Osteocyte (in vitro differentiated cells): ENCODE results near the gene LATS1. TPM values are rescaled to one million over a fixed set of nuclear protein-coding genes. Genes with fewer than 3 reads are reported as not detected.
"Not testable (repeated sequence)": the region's sequence is repeated elsewhere in the genome, so short reads cannot be mapped to it uniquely, and the experiment has no call there.

Source experiments
- DNase-seq: peaks from one replicate; pipeline ENCODE4 v3.0.0; 2021; ENCODE audit warnings: mixed read lengths; ENCODE audit not compliant: unreplicated experiment; ENCODE audit errors: extremely low spot score
- H3K27ac Mint-ChIP-seq: one replicate; pipeline ENCODE4 v1.8.0; 2021; ENCODE audit warnings: mild to moderate bottlenecking, mixed read lengths; ENCODE audit not compliant: unreplicated experiment
- H3K27me3 Mint-ChIP-seq: one replicate; pipeline ENCODE4 v1.8.0; 2021; ENCODE audit warnings: mixed read lengths; ENCODE audit not compliant: unreplicated experiment
- H3K36me3 Mint-ChIP-seq: one replicate; pipeline ENCODE4 v1.8.0; 2021; ENCODE audit warnings: mixed read lengths; ENCODE audit not compliant: unreplicated experiment
- H3K4me1 Mint-ChIP-seq: one replicate; pipeline ENCODE4 v1.8.0; 2021; ENCODE audit warnings: mixed read lengths; ENCODE audit not compliant: unreplicated experiment
- H3K4me3 Mint-ChIP-seq: one replicate; pipeline ENCODE4 v1.8.0; 2021; ENCODE audit warnings: mild to moderate bottlenecking, moderate library complexity, mixed read lengths; ENCODE audit not compliant: unreplicated experiment
- H3K9me3 Mint-ChIP-seq: one replicate; pipeline ENCODE4 v1.8.0; 2021; ENCODE audit warnings: mixed read lengths; ENCODE audit not compliant: unreplicated experiment
- total RNA-seq: library from RNA; stranded (reverse); gene quantifications from 2 replicates; pipeline ENCODE4 v1.2.1, GENCODE V29; 2021
- TF ChIP-seq, protein P1 (sequence below): fragments of 200-600 bp; sonication (generic); IDR thresholded peaks from 2 replicates; pipeline ENCODE4 v1.5.0; 2021; ENCODE audit warnings: antibody characterized with exemption, mild to moderate bottlenecking, moderate library complexity

LATS1 gene
- total RNA-seq, 1 donor from 2014 or later, result 33.8 TPM

DNA sequence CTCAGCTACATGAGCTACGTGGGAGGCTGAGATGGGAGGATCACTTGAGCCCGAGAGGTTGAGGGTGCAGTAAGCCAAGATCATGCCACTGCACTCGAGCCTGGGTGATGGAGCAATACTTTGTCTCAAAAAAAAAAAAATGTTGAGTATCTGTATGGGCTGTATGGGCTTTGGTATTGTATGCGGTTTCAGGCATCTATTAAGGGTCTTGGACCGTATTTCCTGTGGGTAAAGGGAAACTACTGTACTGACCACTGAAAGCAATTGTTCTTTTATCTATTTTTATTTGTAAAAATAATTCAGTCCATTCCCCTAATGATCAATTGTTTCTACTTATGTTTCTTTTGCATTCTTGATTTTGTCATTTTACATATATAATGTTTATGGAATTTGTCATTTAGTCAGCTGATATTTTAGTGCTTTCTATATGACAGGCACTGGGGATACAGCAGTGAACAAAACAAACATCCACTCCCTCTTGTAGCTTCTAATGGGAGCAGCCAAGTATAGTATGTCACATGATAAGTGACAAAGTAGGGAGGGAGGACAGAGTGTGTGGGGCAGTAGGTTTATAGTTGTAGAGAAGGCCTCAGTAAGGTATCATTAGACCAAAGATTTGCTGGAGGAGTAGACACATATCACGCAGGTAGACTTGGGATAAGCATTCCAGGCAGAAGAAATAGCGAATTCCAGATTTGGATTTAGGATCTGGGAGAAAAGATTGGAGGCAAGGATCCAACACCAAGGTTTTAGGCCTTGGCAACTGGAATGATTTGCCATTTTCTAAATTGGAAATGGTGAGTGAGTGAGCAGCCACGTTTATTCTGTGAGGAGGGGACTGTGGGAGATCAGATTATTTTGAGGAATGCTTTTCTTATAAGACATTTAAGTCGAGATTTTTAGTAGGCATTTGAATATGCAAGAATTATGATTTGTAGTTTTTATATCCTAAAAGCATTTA lies 37.7 kb upstream of the LATS1 start:
- Mint-ChIP-seq H3K4me1 (peaks cover 10% of the 10 kb centered on the region), H3K27ac (peak overlapping the region; percentile 58), H3K27me3 (no peaks in the 10 kb centered on the region), H3K9me3 (no peaks in the 10 kb centered on the region), H3K36me3 (peaks cover 4% of the 10 kb centered on the region), H3K4me3 (no peak overlapping the region)
- TF ChIP-seq, protein P1, sequence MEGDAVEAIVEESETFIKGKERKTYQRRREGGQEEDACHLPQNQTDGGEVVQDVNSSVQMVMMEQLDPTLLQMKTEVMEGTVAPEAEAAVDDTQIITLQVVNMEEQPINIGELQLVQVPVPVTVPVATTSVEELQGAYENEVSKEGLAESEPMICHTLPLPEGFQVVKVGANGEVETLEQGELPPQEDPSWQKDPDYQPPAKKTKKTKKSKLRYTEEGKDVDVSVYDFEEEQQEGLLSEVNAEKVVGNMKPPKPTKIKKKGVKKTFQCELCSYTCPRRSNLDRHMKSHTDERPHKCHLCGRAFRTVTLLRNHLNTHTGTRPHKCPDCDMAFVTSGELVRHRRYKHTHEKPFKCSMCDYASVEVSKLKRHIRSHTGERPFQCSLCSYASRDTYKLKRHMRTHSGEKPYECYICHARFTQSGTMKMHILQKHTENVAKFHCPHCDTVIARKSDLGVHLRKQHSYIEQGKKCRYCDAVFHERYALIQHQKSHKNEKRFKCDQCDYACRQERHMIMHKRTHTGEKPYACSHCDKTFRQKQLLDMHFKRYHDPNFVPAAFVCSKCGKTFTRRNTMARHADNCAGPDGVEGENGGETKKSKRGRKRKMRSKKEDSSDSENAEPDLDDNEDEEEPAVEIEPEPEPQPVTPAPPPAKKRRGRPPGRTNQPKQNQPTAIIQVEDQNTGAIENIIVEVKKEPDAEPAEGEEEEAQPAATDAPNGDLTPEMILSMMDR, result no peak
- DNase-seq, result no peak

DNA sequence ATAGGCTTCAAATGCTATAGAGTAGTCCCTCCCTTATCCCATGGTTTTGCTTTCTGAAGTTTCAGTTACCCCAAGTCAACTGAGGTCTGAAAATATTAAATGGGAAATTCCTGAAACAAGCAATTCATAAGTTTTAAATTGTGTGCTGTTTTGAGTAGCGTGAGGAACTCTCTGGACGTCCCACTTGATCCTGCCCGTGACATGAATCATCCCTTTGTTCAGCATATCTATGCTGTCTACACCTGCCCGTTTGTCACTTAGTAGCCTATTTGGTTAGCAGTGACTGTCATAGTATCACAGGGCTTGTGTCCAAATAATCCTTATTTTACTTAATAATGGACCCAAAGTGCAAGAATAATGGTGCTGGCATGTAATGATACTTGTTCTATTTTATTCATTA lies 36.6 kb upstream of the LATS1 start:
- Mint-ChIP-seq H3K36me3 (no peaks in the 10 kb centered on the region), H3K27me3 (no peaks in the 10 kb centered on the region), H3K4me1 (peaks cover 13% of the 10 kb centered on the region), H3K9me3 (no peaks in the 10 kb centered on the region), H3K27ac (no peak overlapping the region), H3K4me3 (no peak overlapping the region)
- DNase-seq, result no peak
- TF ChIP-seq, protein P1, result no peak

DNA sequence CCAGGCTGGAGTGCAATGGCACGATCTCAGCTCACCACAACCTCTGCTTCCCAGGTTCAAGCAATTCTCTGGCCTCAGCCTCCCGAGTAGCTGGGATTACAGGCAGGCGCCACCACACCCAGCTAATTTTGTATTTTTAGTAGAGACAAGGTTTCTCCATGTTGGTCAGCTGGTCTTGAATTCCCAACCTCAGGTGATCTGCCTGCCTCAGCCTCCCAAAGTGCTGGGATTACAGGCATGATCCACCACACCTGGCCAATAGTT lies 35.4 kb upstream of the LATS1 start:
- not testable (repeated sequence) for H3K27me3 Mint-ChIP-seq, H3K9me3 Mint-ChIP-seq, H3K4me3 Mint-ChIP-seq, DNase-seq, H3K36me3 Mint-ChIP-seq, H3K27ac Mint-ChIP-seq
- peaks cover 15% of the 10 kb centered on the region for H3K4me1 Mint-ChIP-seq

DNA sequence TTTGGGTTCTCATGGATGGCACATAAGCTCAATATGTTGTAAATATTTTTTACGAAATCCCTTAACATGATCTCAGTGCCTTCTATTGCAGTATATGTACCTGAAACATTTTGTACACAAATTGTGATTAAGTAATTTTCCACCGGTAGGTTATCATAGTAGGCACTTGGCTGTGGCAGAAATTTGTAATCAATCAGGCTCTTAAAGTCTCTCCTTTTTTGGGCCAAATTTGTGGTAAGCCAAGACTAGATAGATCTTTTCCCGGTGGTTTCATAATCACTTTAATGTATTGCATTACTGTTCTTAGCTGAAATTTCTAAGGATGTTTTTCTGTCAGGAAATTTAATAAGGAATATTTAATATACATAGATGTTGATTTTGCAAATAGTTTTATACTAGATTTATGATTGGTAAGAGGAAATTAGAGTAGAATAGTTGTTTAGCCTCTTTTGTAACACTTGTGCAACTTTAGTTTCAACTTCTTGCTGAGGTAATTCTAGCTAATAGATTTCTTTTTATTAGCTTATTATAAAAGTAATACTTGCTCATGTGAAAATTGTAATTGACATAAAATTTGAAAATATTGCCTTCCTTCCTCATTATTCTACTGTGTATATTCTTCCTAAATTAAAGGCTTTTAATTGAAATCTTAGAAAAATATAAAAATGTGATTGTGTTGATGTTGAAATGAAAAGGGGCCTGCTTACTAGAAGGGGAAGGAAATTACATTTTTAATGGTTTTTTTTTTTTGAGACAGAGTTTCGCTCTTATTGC lies 34.9 kb upstream of the LATS1 start:
- Mint-ChIP-seq H3K27me3 (no peaks in the 10 kb centered on the region), H3K4me1 (peaks cover 15% of the 10 kb centered on the region), H3K4me3 (no peak overlapping the region), H3K9me3 (no peaks in the 10 kb centered on the region), H3K36me3 (no peaks in the 10 kb centered on the region), H3K27ac (no peak overlapping the region)
- TF ChIP-seq, protein P1, result no peak
- no peak for DNase-seq

DNA sequence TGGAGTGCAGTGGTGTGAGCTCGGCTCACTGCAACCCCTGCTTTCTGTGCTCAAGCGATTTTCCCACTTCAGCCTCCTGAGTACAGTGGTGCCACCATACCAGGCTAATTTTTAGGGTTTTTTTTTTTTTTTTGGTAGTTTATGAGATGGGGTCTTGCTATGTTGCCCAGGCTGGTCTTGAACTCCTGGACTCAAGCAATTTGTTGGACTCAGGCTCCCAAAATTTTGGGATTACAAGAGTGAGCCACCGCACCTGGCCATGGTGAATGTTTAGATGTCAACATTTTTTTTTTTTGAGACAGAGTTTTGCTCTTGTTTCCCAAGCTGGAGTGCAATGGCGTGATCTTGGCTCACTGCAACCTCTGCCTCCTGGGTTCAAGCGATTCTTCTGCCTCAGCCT lies 34.0 kb upstream of the LATS1 start:
- H3K36me3 Mint-ChIP-seq, H3K9me3 Mint-ChIP-seq, H3K27ac Mint-ChIP-seq, H3K27me3 Mint-ChIP-seq, DNase-seq: not testable (repeated sequence)
- peak overlapping the region; percentile 14 for H3K4me3 Mint-ChIP-seq
- H3K4me1 Mint-ChIP-seq, result peaks cover 19% of the 10 kb centered on the region

DNA sequence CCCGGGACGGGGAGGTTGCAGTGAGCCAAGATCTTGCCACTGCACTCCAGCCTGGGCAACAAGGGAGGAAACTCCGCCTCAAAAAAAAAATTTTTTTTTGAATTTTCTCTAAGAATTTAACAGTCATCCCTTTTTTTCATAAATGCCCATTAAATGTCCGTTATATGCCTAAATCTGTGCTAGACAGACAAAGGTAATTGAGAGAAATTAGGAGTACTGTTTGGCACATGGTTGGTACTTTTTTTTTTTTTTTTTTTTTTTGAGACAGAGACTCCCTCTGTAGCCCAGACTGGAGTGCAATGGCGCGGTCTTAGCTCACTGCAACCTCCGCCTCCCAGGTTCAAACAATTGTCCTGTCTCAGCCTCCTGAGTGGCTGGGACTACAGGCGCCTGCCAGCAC lies 33.3 kb upstream of the LATS1 start:
- Mint-ChIP-seq H3K36me3 (no peaks in the 10 kb centered on the region), H3K4me1 (peaks cover 26% of the 10 kb centered on the region), H3K9me3 (no peaks in the 10 kb centered on the region), H3K27ac (peak overlapping the region; percentile 80), H3K4me3 (peak overlapping the region; percentile 89), H3K27me3 (no peaks in the 10 kb centered on the region)
- DNase-seq, result no peak
- TF ChIP-seq, protein P1, result no peak
